Spleen (tissue), 11 donors: ENCODE results near the gene DSN1. TPM values are rescaled to one million over a fixed set of nuclear protein-coding genes. Genes with fewer than 3 reads are reported as not detected.
A peak's percentile ranks its signal among the peaks of the same experiment; 100 is the strongest.
"Not testable (repeated sequence)": the region's sequence is repeated elsewhere in the genome, so short reads cannot be mapped to it uniquely, and the experiment has no call there.

Source experiments
- DNase-seq: peaks from one replicate; pipeline ENCODE4 v3.0.0-alpha.2; 2020
- H3K27ac ChIP-seq, 8 donors: fragments of 200-600 bp; sonication (generic) in 7 of 8; 1 replicate in 4 of 8; 2 replicates in 4 of 8; pipeline versions ENCODE4 v1.5.0 to v1.8.0; 2016 to 2021; ENCODE audit warnings: inconsistent platforms in 4 of 8, mild to moderate bottlenecking in 4 of 8, moderate library complexity in 1 of 8
- H3K27me3 ChIP-seq, 7 donors: fragments of 200-600 bp; sonication (generic) in 6 of 7; replicated peaks in 1 of 7; 1 replicate in 4 of 7; 2 replicates in 3 of 7; pipeline versions ENCODE4 v1.5.0 to v1.8.0; 2016 to 2021; ENCODE audit warnings: inconsistent platforms in 3 of 7, mild to moderate bottlenecking in 1 of 7
- H3K36me3 ChIP-seq, 6 donors: fragments of 200-600 bp; sonication (generic) in 5 of 6; 1 replicate in 4 of 6; 2 replicates in 2 of 6; pipeline versions ENCODE4 v1.5.0 to v1.8.0; 2016 to 2021; ENCODE audit warnings: inconsistent platforms in 2 of 6
- H3K4me1 ChIP-seq, 6 donors: fragments of 200-600 bp; sonication (generic) in 5 of 6; 1 replicate in 3 of 6; 2 replicates in 3 of 6; pipeline versions ENCODE4 v1.5.0 to v1.8.0; 2016 to 2021; ENCODE audit warnings: inconsistent platforms in 3 of 6
- H3K4me3 ChIP-seq, 8 donors: fragments of 200-600 bp; sonication (generic) in 7 of 8; 1 replicate in 4 of 8; 2 replicates in 4 of 8; pipeline versions ENCODE4 v1.5.0 to v1.8.0; 2016 to 2021; ENCODE audit warnings: inconsistent platforms in 4 of 8, mild to moderate bottlenecking in 4 of 8, moderate library complexity in 2 of 8
- H3K9me3 ChIP-seq, 8 donors: fragments of 200-600 bp; sonication (generic) in 7 of 8; 1 replicate in 4 of 8; 2 replicates in 4 of 8; pipeline versions ENCODE4 v1.5.0 to v1.8.0; 2016 to 2021; ENCODE audit warnings: inconsistent platforms in 4 of 8
- CTCF ChIP-seq, 11 experiments: fragments of 200-600 bp in 7 of 11; fragments of 450-650 bp in 4 of 11; sonication (generic) in 4 of 11; IDR thresholded peaks in 8 of 11; conservative IDR thresholded peaks in 3 of 11; 1 replicate in 7 of 11; 2 replicates in 4 of 11; pipeline versions ENCODE4 v1.4.0 to v1.8.0; 2016 to 2021; ENCODE audit warnings: antibody characterized with exemption in 11 of 11, inconsistent platforms in 4 of 11, mild to moderate bottlenecking in 1 of 11
- POLR2A ChIP-seq, 3 donors: fragments of 450-650 bp; IDR thresholded peaks; one replicate each; pipeline ENCODE4 v1.5.1; 2017; ENCODE audit warnings: antibody characterized with exemption in 3 of 3, mild to moderate bottlenecking in 1 of 3
- POLR2AphosphoS5 ChIP-seq, 3 donors: sonication (generic); formaldehyde crosslinking; IDR thresholded peaks; one replicate each; pipeline ENCODE4 v1.5.1; 2017; ENCODE audit warnings: antibody characterized with exemption in 3 of 3
- WGBS, 5 donors: extraction: QIAGEN DNeasy Blood & Tissue Kit in 3 of 5; methylation state at CpG; one replicate each; pipeline versions ENCODE4 v1.1.5 to v1.1.7; 2013 to 2018; 5-methylcytosine and 5-hydroxymethylcytosine counted together
- intact Hi-C: fragments of 100-400 bp; cut with DNase I; formaldehyde crosslinking; loops from one replicate; pipeline ENCODE4 v1.15.0; 2023; ENCODE audit warnings: low total_unique reads
- polyA plus RNA-seq, 3 donors: library from polyadenylated mRNA; stranded (reverse); fragments of 200-250 nt; gene quantifications; one replicate each; pipeline ENCODE4 v1.2.1, GENCODE V29; 2013
- total RNA-seq, 7 donors: library from RNA; depleted of rRNA in 3 of 7; stranded (reverse); fragments of >200 nt in 3 of 7; fragmentation: NEBNext Ultra II Directional in 4 of 7; extraction: Animal tissue kit (Norgen Biotek cat#: 25700) in 4 of 7; gene quantifications; one replicate each; pipeline versions ENCODE4 v1.1.0 to v1.2.1, GENCODE V29; 2016 to 2021
- donor health status: healthy with polysubstance abuse.
- donor health status: DM: no; HTN: no; CAD: no; lungs with moderate emphysema.
- donor health status: DM: no; HTN: no; CAD: no.
- donor health status: Bipolar disorder and iron deficiency.
- donor health status: healthy.
- donor health status: DM: no; HTN: no; CAD: no.
- donor health status: DM: yes; HTN: yes; CAD: no.

DSN1 gene
- total and polyA plus RNA-seq, 10 donors = 8.6 to 16.7 (median 11.8) TPM

DNA sequence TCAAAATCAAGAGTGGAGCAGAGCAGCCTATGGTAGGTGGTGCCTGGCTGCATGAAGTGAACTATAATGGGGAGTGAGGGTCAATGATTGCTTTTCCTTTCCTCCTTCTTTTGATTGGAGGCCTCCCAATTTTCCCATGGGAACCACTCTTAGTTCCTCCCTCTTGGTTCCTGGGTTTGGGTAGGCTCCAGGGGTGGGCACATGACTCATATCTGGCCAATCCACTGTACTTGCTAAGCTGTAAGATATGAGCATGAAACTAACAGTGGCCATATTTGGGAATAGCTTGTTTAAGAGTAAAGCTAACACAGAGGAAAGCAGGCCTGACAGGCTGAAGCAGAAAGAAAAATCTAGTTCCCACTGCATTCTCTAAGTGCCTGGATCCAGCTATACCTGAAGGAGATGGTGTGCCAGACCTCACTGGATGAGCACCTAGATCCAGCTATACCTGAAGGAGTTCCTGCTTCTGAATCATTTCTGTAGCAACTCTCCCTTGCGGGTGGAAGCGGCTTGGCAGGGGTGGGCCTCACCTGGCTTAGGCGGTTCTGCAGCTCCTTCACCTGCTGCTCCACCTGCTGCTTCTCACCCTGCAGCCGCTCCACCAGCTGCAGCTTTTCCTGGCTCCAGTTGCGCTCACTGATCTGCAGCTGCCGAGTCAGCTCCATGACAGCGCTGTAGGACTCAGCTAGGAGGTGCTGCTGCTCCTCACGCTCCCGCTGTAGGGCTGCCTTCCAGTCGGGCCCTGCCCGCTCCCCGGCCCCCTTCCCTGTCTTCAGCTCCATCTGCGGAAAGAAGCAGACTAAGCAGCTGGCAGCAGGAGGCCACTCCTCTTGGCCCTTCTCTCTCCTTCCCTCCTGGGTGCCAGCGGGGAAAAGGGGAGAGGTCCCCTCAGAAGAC is 29.0 kb upstream of the DSN1 start:
- no peaks in the 10 kb centered on the region for H3K27me3 ChIP-seq
- peaks cover 2 to 100% (median 72%) of the 10 kb centered on the region in 6 donors for H3K36me3 ChIP-seq
- TF ChIP-seq POLR2AphosphoS5 (IDR thresholded peaks at IDR 0.05) (no peak), CTCF (IDR thresholded peaks at IDR 0.05 in 8 of 11, conservative IDR thresholded peaks at IDR 0.05 in 3 of 11) (no peak), POLR2A (IDR thresholded peaks at IDR 0.05) (no peak)
- H3K4me1 ChIP-seq = no peaks in the 10 kb centered on the region
- DNase-seq = no peak
- H3K9me3 ChIP-seq = no peaks in the 10 kb centered on the region
- no peak overlapping the region for H3K4me3 ChIP-seq
- intact Hi-C loops = no loop called here
- 91 to 98% (median 97%) methylated on average over 13 to 14 of the region's 14 CpGs for WGBS, 5 donors
- no peak overlapping the region for H3K27ac ChIP-seq

DNA sequence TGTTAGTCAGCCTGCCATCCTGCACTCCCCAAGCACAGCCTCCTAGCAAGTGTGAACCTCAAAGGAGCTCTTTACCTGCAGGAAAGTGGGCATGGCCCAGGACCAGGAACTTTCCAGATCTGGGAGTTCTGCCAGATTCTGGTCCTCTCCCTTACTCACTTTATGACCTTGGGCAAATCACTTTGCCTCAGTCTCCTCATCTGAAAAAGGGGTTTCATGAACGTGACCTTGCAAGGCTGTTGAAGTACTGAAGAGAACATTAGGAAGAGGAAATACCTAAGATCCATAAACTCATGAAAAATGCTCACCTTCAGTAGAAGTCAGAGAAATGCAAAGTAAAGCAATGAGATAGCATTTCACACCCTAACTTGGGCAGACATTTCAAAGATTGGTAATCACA is 26.8 kb upstream of the DSN1 start:
- TF ChIP-seq POLR2AphosphoS5 (IDR thresholded peaks at IDR 0.05) (no peak), POLR2A (IDR thresholded peaks at IDR 0.05) (no peak), CTCF (IDR thresholded peaks at IDR 0.05 in 8 of 11, conservative IDR thresholded peaks at IDR 0.05 in 3 of 11) (no peak)
- Histone ChIP-seq H3K4me3 (no peak overlapping the region), H3K27me3 (no peaks in the 10 kb centered on the region), H3K4me1 (peaks cover 0 to 17% (median 3%) of the 10 kb centered on the region in 6 donors), H3K36me3 (peaks cover 2 to 100% (median 73%) of the 10 kb centered on the region in 6 donors), H3K9me3 (no peaks in the 10 kb centered on the region), H3K27ac (no peak overlapping the region)
- no peak for DNase-seq
- 68 to 96% (median 80%) methylated on average over 1 of the region's 1 CpG for WGBS, 5 donors
- intact Hi-C loops = no loop called here

GRCh38 chr20:36799313-36799712 is 25.8 kb upstream of the DSN1 start:
- H3K4me3 ChIP-seq, DNase-seq, H3K9me3 ChIP-seq, H3K27ac ChIP-seq, H3K27me3 ChIP-seq, intact Hi-C loops: not testable (repeated sequence)
- Histone ChIP-seq H3K4me1 (peaks cover 0 to 18% (median 4%) of the 10 kb centered on the region in 6 donors), H3K36me3 (peaks cover 2 to 100% (median 67%) of the 10 kb centered on the region in 6 donors)
- 94 to 98% (median 95%) methylated on average over 10 of the region's 10 CpGs for WGBS, 5 donors

DNA sequence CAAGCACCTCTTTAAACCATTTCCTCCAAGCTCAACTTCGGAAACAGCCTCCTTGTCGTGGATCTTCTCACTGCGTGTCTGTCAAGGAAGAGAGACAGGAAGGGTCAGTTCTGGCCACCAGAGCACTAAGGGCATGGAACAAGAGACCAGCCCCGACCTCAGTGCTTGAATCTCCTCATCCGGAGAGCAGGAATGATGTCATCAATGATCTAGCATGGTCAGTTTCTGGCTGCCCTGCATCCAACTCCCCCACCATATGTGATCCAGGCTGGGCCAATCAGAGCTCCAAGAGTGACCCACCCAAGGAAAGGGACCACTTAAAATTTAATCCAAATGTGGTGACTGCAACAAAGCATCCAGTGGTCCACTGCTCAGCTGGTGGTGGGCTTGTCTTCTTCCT is 23.3 kb upstream of the DSN1 start:
- no peak for TF ChIP-seq POLR2AphosphoS5 (IDR thresholded peaks at IDR 0.05)
- no peak for TF ChIP-seq POLR2A (IDR thresholded peaks at IDR 0.05)
- no peak for TF ChIP-seq CTCF (IDR thresholded peaks at IDR 0.05 in 8 of 11, conservative IDR thresholded peaks at IDR 0.05 in 3 of 11)
- H3K9me3 ChIP-seq = no peaks in the 10 kb centered on the region
- H3K4me1 ChIP-seq = peaks cover 0 to 18% (median 4%) of the 10 kb centered on the region in 6 donors
- DNase-seq = no peak
- peaks cover 0 to 100% (median 62%) of the 10 kb centered on the region in 6 donors for H3K36me3 ChIP-seq
- no peaks in the 10 kb centered on the region for H3K27me3 ChIP-seq
- WGBS, 5 donors = 68 to 79% (median 73%) methylated on average over 5 of the region's 5 CpGs
- intact Hi-C loops = no loop called here
- H3K4me3 ChIP-seq = no peak overlapping the region
- H3K27ac ChIP-seq = peak overlapping the region in 1 of 8 donors; percentile 7
